HEK293 (cell line): ENCODE results near the gene CHID1.

ENCODE experiments used
- EGR2 ChIP-seq: fragments of 450-650 bp; formaldehyde crosslinking; IDR thresholded peaks from 2 replicates; pipeline ENCODE4 v1.5.1; 2016; ENCODE audit warnings: low read depth, missing biosample characterization, missing genetic modification characterization
- PBX3 ChIP-seq: sonication (generic); formaldehyde crosslinking; IDR thresholded peaks from 2 replicates; pipeline ENCODE4 v1.8.1; 2022; ENCODE audit warnings: mild to moderate bottlenecking, moderate library complexity, missing genetic modification reagents
- PRDM2 ChIP-seq: fragments of 450-650 bp; formaldehyde crosslinking; IDR thresholded peaks from 2 replicates; pipeline ENCODE4 v1.5.1; 2016; ENCODE audit warnings: missing biosample characterization, missing genetic modification characterization, borderline replicate concordance
- RBAK ChIP-seq: fragments of 450-650 bp; formaldehyde crosslinking; IDR thresholded peaks from 2 replicates; pipeline ENCODE4 v1.5.1; 2016; ENCODE audit warnings: missing biosample characterization, missing genetic modification characterization
- SALL2 ChIP-seq: fragments of 450-650 bp; formaldehyde crosslinking; IDR thresholded peaks from 2 replicates; pipeline ENCODE4 v1.5.0; 2017; ENCODE audit warnings: missing biosample characterization, mild to moderate bottlenecking, missing genetic modification characterization, borderline replicate concordance
- ZBTB1 ChIP-seq: fragments of 450-650 bp; formaldehyde crosslinking; IDR thresholded peaks from 2 replicates; pipeline ENCODE4 v1.5.1; 2016; ENCODE audit warnings: missing biosample characterization, missing genetic modification characterization
- ZBTB20 ChIP-seq: fragments of 450-650 bp; formaldehyde crosslinking; IDR thresholded peaks from 2 replicates; pipeline ENCODE4 v1.5.1; 2016; ENCODE audit warnings: missing biosample characterization, missing genetic modification characterization
- ZEB2 ChIP-seq: fragments of 450-650 bp; formaldehyde crosslinking; IDR thresholded peaks from 2 replicates; pipeline ENCODE4 v1.5.1; 2016; ENCODE audit warnings: missing biosample characterization, missing genetic modification characterization
- ZFHX2 ChIP-seq: fragments of 450-650 bp; formaldehyde crosslinking; conservative IDR thresholded peaks from 2 replicates; pipeline ENCODE4 v1.5.1; 2016; ENCODE audit warnings: missing biosample characterization, missing genetic modification characterization
- ZFP37 ChIP-seq: fragments of 450-650 bp; formaldehyde crosslinking; IDR thresholded peaks from 2 replicates; pipeline ENCODE4 v1.5.1; 2016; ENCODE audit warnings: missing biosample characterization, missing genetic modification characterization
- ZIC2 ChIP-seq: fragments of 450-650 bp; formaldehyde crosslinking; IDR thresholded peaks from 2 replicates; pipeline ENCODE4 v1.5.1; 2016; ENCODE audit warnings: missing biosample characterization, missing genetic modification characterization
- ZNF148 ChIP-seq: fragments of 450-650 bp; formaldehyde crosslinking; IDR thresholded peaks from 2 replicates; pipeline ENCODE4 v1.5.0; 2017; ENCODE audit warnings: missing biosample characterization, missing genetic modification characterization, borderline replicate concordance
- ZNF157 ChIP-seq: fragments of 450-650 bp; formaldehyde crosslinking; IDR thresholded peaks from 2 replicates; pipeline ENCODE4 v1.5.1; 2016; ENCODE audit warnings: missing biosample characterization, missing genetic modification characterization
- ZNF169 ChIP-seq: fragments of 450-650 bp; formaldehyde crosslinking; IDR thresholded peaks from 2 replicates; pipeline ENCODE4 v1.5.1; 2016; ENCODE audit warnings: missing biosample characterization, missing genetic modification characterization
- ZNF221 ChIP-seq: fragments of 450-650 bp; formaldehyde crosslinking; IDR thresholded peaks from 2 replicates; pipeline ENCODE4 v1.5.1; 2017; ENCODE audit warnings: missing biosample characterization, missing genetic modification characterization, borderline replicate concordance
- ZNF248 ChIP-seq: fragments of 450-650 bp; formaldehyde crosslinking; IDR thresholded peaks from 2 replicates; pipeline ENCODE4 v1.5.1; 2017; ENCODE audit warnings: missing biosample characterization, missing genetic modification characterization
- ZNF335 ChIP-seq: fragments of 450-650 bp; formaldehyde crosslinking; conservative IDR thresholded peaks from 2 replicates; pipeline ENCODE4 v1.5.1; 2016; ENCODE audit warnings: missing biosample characterization, missing genetic modification characterization
- ZNF341 ChIP-seq: fragments of 450-650 bp; formaldehyde crosslinking; IDR thresholded peaks from 2 replicates; pipeline ENCODE4; 2016; ENCODE audit warnings: low read depth, missing biosample characterization, missing genetic modification characterization
- ZNF394 ChIP-seq: fragments of 450-650 bp; formaldehyde crosslinking; IDR thresholded peaks from 2 replicates; pipeline ENCODE4 v1.5.1; 2016; ENCODE audit warnings: missing biosample characterization, missing genetic modification characterization, mild to moderate bottlenecking, moderate library complexity, borderline replicate concordance
- ZNF423 ChIP-seq: fragments of 450-650 bp; formaldehyde crosslinking; IDR thresholded peaks from 2 replicates; pipeline ENCODE4 v1.5.1; 2016; ENCODE audit warnings: missing biosample characterization, missing genetic modification characterization
- ZNF600 ChIP-seq: fragments of 450-650 bp; formaldehyde crosslinking; IDR thresholded peaks from 2 replicates; pipeline ENCODE4 v1.5.1; 2016; ENCODE audit warnings: missing biosample characterization, missing genetic modification characterization
- ZNF658 ChIP-seq: fragments of 450-650 bp; formaldehyde crosslinking; IDR thresholded peaks from 2 replicates; pipeline ENCODE4; 2016; ENCODE audit warnings: missing biosample characterization, missing genetic modification characterization
- ZNF768 ChIP-seq: fragments of 450-650 bp; formaldehyde crosslinking; IDR thresholded peaks from 2 replicates; pipeline ENCODE4 v1.5.1; 2018; ENCODE audit warnings: missing biosample characterization, mild to moderate bottlenecking, missing genetic modification characterization
- TF ChIP-seq, protein P1 (sequence below): fragments of 450-650 bp; formaldehyde crosslinking; IDR thresholded peaks from 2 replicates; pipeline ENCODE4 v1.5.1; 2016; ENCODE audit warnings: missing biosample characterization, missing genetic modification characterization
- TF ChIP-seq, protein P2 (sequence below): fragments of 450-650 bp; formaldehyde crosslinking; IDR thresholded peaks from 2 replicates; pipeline ENCODE4 v1.5.1; 2017; ENCODE audit warnings: missing biosample characterization, missing genetic modification characterization

The CHID1 gene

GRCh38 chr11:819943-820649 is 90.5 kb downstream of the CHID1 start (continued):
- TF ChIP-seq ZNF148 (tag by site-specific recombination) = no peak
- TF ChIP-seq ZNF768 (tag by site-specific recombination) = no peak
- peak; percentile 17; the same call in 1 of the 2 replicates for TF ChIP-seq ZNF600 (tag by site-specific recombination)
- no peak for TF ChIP-seq ZBTB1 (tag by site-specific recombination)
- no peak for TF ChIP-seq ZFP37 (tag by site-specific recombination)
- TF ChIP-seq ZEB2 = 0 out of 2 replicates have a peak, but pooled peaks have one; percentile 23
- no peak for TF ChIP-seq SALL2 (tag by site-specific recombination)
- peak; percentile 58; the same call in 1 of the 2 replicates for TF ChIP-seq ZBTB20 (tag by site-specific recombination)
- TF ChIP-seq, protein P1, sequence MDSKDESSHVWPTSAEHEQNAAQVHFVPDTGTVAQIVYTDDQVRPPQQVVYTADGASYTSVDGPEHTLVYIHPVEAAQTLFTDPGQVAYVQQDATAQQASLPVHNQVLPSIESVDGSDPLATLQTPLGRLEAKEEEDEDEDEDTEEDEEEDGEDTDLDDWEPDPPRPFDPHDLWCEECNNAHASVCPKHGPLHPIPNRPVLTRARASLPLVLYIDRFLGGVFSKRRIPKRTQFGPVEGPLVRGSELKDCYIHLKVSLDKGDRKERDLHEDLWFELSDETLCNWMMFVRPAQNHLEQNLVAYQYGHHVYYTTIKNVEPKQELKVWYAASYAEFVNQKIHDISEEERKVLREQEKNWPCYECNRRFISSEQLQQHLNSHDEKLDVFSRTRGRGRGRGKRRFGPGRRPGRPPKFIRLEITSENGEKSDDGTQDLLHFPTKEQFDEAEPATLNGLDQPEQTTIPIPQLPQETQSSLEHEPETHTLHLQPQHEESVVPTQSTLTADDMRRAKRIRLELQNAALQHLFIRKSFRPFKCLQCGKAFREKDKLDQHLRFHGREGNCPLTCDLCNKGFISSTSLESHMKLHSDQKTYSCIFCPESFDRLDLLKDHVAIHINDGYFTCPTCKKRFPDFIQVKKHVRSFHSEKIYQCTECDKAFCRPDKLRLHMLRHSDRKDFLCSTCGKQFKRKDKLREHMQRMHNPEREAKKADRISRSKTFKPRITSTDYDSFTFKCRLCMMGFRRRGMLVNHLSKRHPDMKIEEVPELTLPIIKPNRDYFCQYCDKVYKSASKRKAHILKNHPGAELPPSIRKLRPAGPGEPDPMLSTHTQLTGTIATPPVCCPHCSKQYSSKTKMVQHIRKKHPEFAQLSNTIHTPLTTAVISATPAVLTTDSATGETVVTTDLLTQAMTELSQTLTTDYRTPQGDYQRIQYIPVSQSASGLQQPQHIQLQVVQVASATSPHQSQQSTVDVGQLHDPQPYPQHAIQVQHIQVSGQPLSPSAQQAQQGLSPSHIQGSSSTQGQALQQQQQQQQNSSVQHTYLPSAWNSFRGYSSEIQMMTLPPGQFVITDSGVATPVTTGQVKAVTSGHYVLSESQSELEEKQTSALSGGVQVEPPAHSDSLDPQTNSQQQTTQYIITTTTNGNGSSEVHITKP (tag by site-specific recombination) = no peak
- TF ChIP-seq PBX3 (CRISPR knock-in tag) = no peak
- 0 out of 2 replicates have a peak, but pooled peaks have one; percentile 21 for TF ChIP-seq ZNF423
- no peak for TF ChIP-seq PRDM2 (tag by site-specific recombination)
- 0 out of 2 replicates have a peak, but pooled peaks have one; percentile 18 for TF ChIP-seq EGR2 (tag by site-specific recombination)
- TF ChIP-seq ZFHX2 (tag by site-specific recombination) = no peak
- TF ChIP-seq ZNF335 (tag by site-specific recombination) = peak; percentile 97
- TF ChIP-seq ZNF394 (tag by site-specific recombination) = no peak
- TF ChIP-seq ZNF341 (tag by site-specific recombination) = no peak
- TF ChIP-seq RBAK = no peak
- TF ChIP-seq ZNF658 (tag by site-specific recombination) = no peak
- no peak for TF ChIP-seq ZNF221 (tag by site-specific recombination)
- TF ChIP-seq ZNF248 (tag by site-specific recombination) = no peak
- TF ChIP-seq ZIC2 (tag by site-specific recombination) = peak; percentile 60
- TF ChIP-seq ZNF169 (tag by site-specific recombination) = no peak
- no peak for TF ChIP-seq ZNF157 (tag by site-specific recombination)
- TF ChIP-seq, protein P2, sequence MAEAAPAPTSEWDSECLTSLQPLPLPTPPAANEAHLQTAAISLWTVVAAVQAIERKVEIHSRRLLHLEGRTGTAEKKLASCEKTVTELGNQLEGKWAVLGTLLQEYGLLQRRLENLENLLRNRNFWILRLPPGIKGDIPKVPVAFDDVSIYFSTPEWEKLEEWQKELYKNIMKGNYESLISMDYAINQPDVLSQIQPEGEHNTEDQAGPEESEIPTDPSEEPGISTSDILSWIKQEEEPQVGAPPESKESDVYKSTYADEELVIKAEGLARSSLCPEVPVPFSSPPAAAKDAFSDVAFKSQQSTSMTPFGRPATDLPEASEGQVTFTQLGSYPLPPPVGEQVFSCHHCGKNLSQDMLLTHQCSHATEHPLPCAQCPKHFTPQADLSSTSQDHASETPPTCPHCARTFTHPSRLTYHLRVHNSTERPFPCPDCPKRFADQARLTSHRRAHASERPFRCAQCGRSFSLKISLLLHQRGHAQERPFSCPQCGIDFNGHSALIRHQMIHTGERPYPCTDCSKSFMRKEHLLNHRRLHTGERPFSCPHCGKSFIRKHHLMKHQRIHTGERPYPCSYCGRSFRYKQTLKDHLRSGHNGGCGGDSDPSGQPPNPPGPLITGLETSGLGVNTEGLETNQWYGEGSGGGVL = peak; percentile 64
